ENCODE results near the gene TANC1. TPM values are rescaled to one million over a fixed set of nuclear protein-coding genes. Genes with fewer than 3 reads are reported as not detected.

TANC1 gene
- total RNA-seq, 1 donor from 2014 or later = 0.47 TPM

GRCh38 chr2:158967114-158967730 lies 1.2 kb upstream of the TANC1 start:
- intact Hi-C loops (cut with micrococcal nuclease) = loop anchor here (10.0 kb wide), 1 partner anchor 828 kb away; the partner anchor contains the start of gene CD302
- Mint-ChIP-seq H3K27ac (no peak overlapping the region), H3K4me1 (ENCODE audit: low read depth) (peaks cover 15% of the 10 kb centered on the region), H3K36me3 (ENCODE audit: low read depth) (no peaks in the 10 kb centered on the region), H3K4me3 (peak overlapping the region; percentile 11), H3K9me3 (no peaks in the 10 kb centered on the region), H3K27me3 (ENCODE audit: insufficient read depth) (peaks cover 56% of the 10 kb centered on the region)
- DNase-seq (ENCODE audit: low spot score) = no peak

- Mint-ChIP-seq H3K27me3 (ENCODE audit: insufficient read depth) (peaks cover 63% of the 10 kb centered on the region), H3K4me3 (peak overlapping the region; percentile 61), H3K4me1 (ENCODE audit: low read depth) (peaks cover 15% of the 10 kb centered on the region), H3K36me3 (ENCODE audit: low read depth) (no peaks in the 10 kb centered on the region), H3K9me3 (no peaks in the 10 kb centered on the region), H3K27ac (no peak overlapping the region)
- DNase-seq (ENCODE audit: low spot score) = no peak
- intact Hi-C loops (cut with micrococcal nuclease) = loop anchor here (10.0 kb wide), 1 partner anchor 827 kb away; the partner anchor contains the start of gene CD302
These were observed 577 bp upstream of the TANC1 start for GRCh38 chr2:158967731-158968395.

GRCh38 chr2:158969162-158969714 lies 798 bp downstream of the TANC1 start:
- H3K9me3 Mint-ChIP-seq = no peaks in the 10 kb centered on the region
- intact Hi-C loops (cut with micrococcal nuclease) = loop anchor here (10.0 kb wide), 1 partner anchor 826 kb away; the partner anchor contains the start of gene CD302
- H3K4me1 Mint-ChIP-seq (ENCODE audit: low read depth) = peaks cover 15% of the 10 kb centered on the region
- no peak for DNase-seq (ENCODE audit: low spot score)
- no peaks in the 10 kb centered on the region for H3K36me3 Mint-ChIP-seq (ENCODE audit: low read depth)
- peak overlapping the region; percentile 82 for H3K4me3 Mint-ChIP-seq
- no peak overlapping the region for H3K27ac Mint-ChIP-seq
- H3K27me3 Mint-ChIP-seq (ENCODE audit: insufficient read depth) = peaks cover 68% of the 10 kb centered on the region

GRCh38 chr2:158969715-158970240 lies 1.3 kb downstream of the TANC1 start:
- Mint-ChIP-seq H3K4me1 (ENCODE audit: low read depth) (peaks cover 15% of the 10 kb centered on the region), H3K27ac (no peak overlapping the region), H3K9me3 (no peaks in the 10 kb centered on the region), H3K27me3 (ENCODE audit: insufficient read depth) (peaks cover 64% of the 10 kb centered on the region), H3K4me3 (peak overlapping the region; percentile 82), H3K36me3 (ENCODE audit: low read depth) (no peaks in the 10 kb centered on the region)
- no peak for DNase-seq (ENCODE audit: low spot score)
- intact Hi-C loops (cut with micrococcal nuclease) = loop anchor here (10.0 kb wide), 1 partner anchor 825 kb away; the partner anchor contains the start of gene CD302

- DNase-seq (ENCODE audit: low spot score) = no peak
- Mint-ChIP-seq H3K4me3 (peak overlapping the region; percentile 82), H3K27ac (no peak overlapping the region), H3K27me3 (ENCODE audit: insufficient read depth) (peaks cover 64% of the 10 kb centered on the region), H3K4me1 (ENCODE audit: low read depth) (peaks cover 15% of the 10 kb centered on the region), H3K9me3 (no peaks in the 10 kb centered on the region), H3K36me3 (ENCODE audit: low read depth) (no peaks in the 10 kb centered on the region)
- intact Hi-C loops (cut with micrococcal nuclease) = no loop called here
These were observed 1.9 kb downstream of the TANC1 start for GRCh38 chr2:158970241-158970751.

GRCh38 chr2:158973116-158973956 lies 4.9 kb downstream of the TANC1 start:
- peaks cover 46% of the 10 kb centered on the region for H3K27me3 Mint-ChIP-seq (ENCODE audit: insufficient read depth)
- H3K36me3 Mint-ChIP-seq (ENCODE audit: low read depth) = no peaks in the 10 kb centered on the region
- intact Hi-C loops (cut with micrococcal nuclease) = no loop called here
- H3K4me3 Mint-ChIP-seq = no peak overlapping the region
- H3K4me1 Mint-ChIP-seq (ENCODE audit: low read depth) = peaks cover 15% of the 10 kb centered on the region
- no peak for DNase-seq (ENCODE audit: low spot score)
- H3K9me3 Mint-ChIP-seq = no peaks in the 10 kb centered on the region
- H3K27ac Mint-ChIP-seq = no peak overlapping the region

GRCh38 chr2:158975271-158975921 lies 7.0 kb downstream of the TANC1 start:
- Mint-ChIP-seq H3K27me3 (ENCODE audit: insufficient read depth) (peaks cover 33% of the 10 kb centered on the region), H3K36me3 (ENCODE audit: low read depth) (no peaks in the 10 kb centered on the region), H3K4me3 (no peak overlapping the region), H3K27ac (no peak overlapping the region), H3K4me1 (ENCODE audit: low read depth) (peaks cover 2% of the 10 kb centered on the region), H3K9me3 (no peaks in the 10 kb centered on the region)
- intact Hi-C loops (cut with micrococcal nuclease) = no loop called here
- no peak for DNase-seq (ENCODE audit: low spot score)

- no peaks in the 10 kb centered on the region for H3K4me1 Mint-ChIP-seq (ENCODE audit: low read depth)
- no peaks in the 10 kb centered on the region for H3K36me3 Mint-ChIP-seq (ENCODE audit: low read depth)
- DNase-seq (ENCODE audit: low spot score) = no peak
- intact Hi-C loops (cut with micrococcal nuclease) = no loop called here
- H3K9me3 Mint-ChIP-seq = no peaks in the 10 kb centered on the region
- no peak overlapping the region for H3K27ac Mint-ChIP-seq
- H3K4me3 Mint-ChIP-seq = no peak overlapping the region
- no peaks in the 10 kb centered on the region for H3K27me3 Mint-ChIP-seq (ENCODE audit: insufficient read depth)
These were observed 11.3 kb downstream of the TANC1 start for GRCh38 chr2:158979772-158980171.

GRCh38 chr2:158984604-158985135 lies 16.2 kb downstream of the TANC1 start:
- H3K4me1 Mint-ChIP-seq (ENCODE audit: low read depth) = no peaks in the 10 kb centered on the region
- no peaks in the 10 kb centered on the region for H3K9me3 Mint-ChIP-seq
- H3K4me3 Mint-ChIP-seq = no peak overlapping the region
- no peak overlapping the region for H3K27ac Mint-ChIP-seq
- intact Hi-C loops (cut with micrococcal nuclease) = no loop called here
- H3K36me3 Mint-ChIP-seq (ENCODE audit: low read depth) = no peaks in the 10 kb centered on the region
- H3K27me3 Mint-ChIP-seq (ENCODE audit: insufficient read depth) = no peaks in the 10 kb centered on the region
- no peak for DNase-seq (ENCODE audit: low spot score)

GRCh38 chr2:158988501-158988900 lies 20.1 kb downstream of the TANC1 start:
- H3K4me1 Mint-ChIP-seq (ENCODE audit: low read depth) = no peaks in the 10 kb centered on the region
- no peak overlapping the region for H3K4me3 Mint-ChIP-seq
- H3K27me3 Mint-ChIP-seq (ENCODE audit: insufficient read depth) = peaks cover 3% of the 10 kb centered on the region
- no peaks in the 10 kb centered on the region for H3K36me3 Mint-ChIP-seq (ENCODE audit: low read depth)
- no peak overlapping the region for H3K27ac Mint-ChIP-seq
- intact Hi-C loops (cut with micrococcal nuclease) = no loop called here
- no peak for DNase-seq (ENCODE audit: low spot score)
- H3K9me3 Mint-ChIP-seq = no peaks in the 10 kb centered on the region

GRCh38 chr2:158989165-158989564 lies 20.7 kb downstream of the TANC1 start:
- Mint-ChIP-seq H3K4me3 (no peak overlapping the region), H3K27me3 (ENCODE audit: insufficient read depth) (peaks cover 3% of the 10 kb centered on the region), H3K4me1 (ENCODE audit: low read depth) (no peaks in the 10 kb centered on the region), H3K9me3 (no peaks in the 10 kb centered on the region), H3K27ac (no peak overlapping the region), H3K36me3 (ENCODE audit: low read depth) (no peaks in the 10 kb centered on the region)
- intact Hi-C loops (cut with micrococcal nuclease) = no loop called here
- DNase-seq (ENCODE audit: low spot score) = no peak
